Measurements from ENCODE around the gene AMMECR1L.

DNA sequence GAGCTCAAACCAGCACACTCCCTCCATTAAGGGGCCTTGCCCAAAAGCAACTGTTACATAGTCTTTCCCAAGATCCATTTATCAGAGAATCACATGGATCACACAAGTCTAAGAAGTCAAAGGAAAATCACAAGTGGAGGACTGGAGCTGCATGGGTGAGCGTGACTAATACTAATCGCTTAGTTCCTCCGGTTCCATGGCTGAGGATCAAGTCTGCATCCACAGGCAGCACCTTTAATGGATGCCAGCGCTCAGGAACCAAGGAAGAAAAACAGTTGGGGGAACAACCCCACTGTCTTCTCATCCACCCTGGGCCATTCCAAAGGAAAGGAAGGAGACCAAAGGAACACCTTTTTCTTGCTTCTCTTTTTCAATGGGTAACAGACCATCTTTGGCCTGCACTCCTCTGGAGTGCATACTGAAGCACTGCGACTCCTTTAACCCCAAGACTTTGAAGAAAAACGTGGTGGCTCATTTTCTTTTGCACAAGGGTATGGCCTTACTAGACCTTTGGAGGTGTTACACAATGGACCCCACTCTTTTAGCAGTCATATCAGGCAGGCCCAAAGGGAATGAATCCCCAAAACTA, 65.6 kb downstream of the AMMECR1L start:
- TF ChIP-seq TRIM24 (CRISPR knock-in tag; IDR thresholded peaks at IDR 0.05) (no peak), ZNF337 (CRISPR knock-in tag; IDR thresholded peaks at IDR 0.05; ENCODE audit: borderline replicate concordance, low read depth) (no peak), TEAD3 (CRISPR knock-in tag; optimal IDR thresholded peaks at IDR 0.05; ENCODE audit: borderline replicate concordance) (no peak), PATZ1 (CRISPR knock-in tag; IDR thresholded peaks at IDR 0.05) (no peak), GTF2F1 (IDR thresholded peaks at IDR 0.05; ENCODE audit: low read length) (no peak), SIN3A (IDR thresholded peaks at IDR 0.05; ENCODE audit: borderline replicate concordance, low read depth, low read length) (no peak), NFYB (CRISPR knock-in tag; IDR thresholded peaks at IDR 0.05) (no peak), TCF7 (IDR thresholded peaks at IDR 0.05; ENCODE audit: low read depth) (no peak)
- TF ChIP-seq, protein P1, sequence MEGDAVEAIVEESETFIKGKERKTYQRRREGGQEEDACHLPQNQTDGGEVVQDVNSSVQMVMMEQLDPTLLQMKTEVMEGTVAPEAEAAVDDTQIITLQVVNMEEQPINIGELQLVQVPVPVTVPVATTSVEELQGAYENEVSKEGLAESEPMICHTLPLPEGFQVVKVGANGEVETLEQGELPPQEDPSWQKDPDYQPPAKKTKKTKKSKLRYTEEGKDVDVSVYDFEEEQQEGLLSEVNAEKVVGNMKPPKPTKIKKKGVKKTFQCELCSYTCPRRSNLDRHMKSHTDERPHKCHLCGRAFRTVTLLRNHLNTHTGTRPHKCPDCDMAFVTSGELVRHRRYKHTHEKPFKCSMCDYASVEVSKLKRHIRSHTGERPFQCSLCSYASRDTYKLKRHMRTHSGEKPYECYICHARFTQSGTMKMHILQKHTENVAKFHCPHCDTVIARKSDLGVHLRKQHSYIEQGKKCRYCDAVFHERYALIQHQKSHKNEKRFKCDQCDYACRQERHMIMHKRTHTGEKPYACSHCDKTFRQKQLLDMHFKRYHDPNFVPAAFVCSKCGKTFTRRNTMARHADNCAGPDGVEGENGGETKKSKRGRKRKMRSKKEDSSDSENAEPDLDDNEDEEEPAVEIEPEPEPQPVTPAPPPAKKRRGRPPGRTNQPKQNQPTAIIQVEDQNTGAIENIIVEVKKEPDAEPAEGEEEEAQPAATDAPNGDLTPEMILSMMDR (CRISPR knock-in tag; IDR thresholded peaks at IDR 0.05), result no peak
- TF ChIP-seq, protein P2, sequence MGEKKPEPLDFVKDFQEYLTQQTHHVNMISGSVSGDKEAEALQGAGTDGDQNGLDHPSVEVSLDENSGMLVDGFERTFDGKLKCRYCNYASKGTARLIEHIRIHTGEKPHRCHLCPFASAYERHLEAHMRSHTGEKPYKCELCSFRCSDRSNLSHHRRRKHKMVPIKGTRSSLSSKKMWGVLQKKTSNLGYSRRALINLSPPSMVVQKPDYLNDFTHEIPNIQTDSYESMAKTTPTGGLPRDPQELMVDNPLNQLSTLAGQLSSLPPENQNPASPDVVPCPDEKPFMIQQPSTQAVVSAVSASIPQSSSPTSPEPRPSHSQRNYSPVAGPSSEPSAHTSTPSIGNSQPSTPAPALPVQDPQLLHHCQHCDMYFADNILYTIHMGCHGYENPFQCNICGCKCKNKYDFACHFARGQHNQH (CRISPR knock-in tag; IDR thresholded peaks at IDR 0.05), result no peak

Data from HepG2 (cell line).